SK-N-SH (cell line): ENCODE data around the gene AHCYL2. TPM values are rescaled to one million over a fixed set of nuclear protein-coding genes. Genes with fewer than 3 reads are reported as not detected.

Source experiments
- CTCF ChIA-PET: fragments of 300-600, 350-600 bp; formaldehyde crosslinking; extraction: SDS; loops from one replicate; lab custom pipeline; 2021; lab: Yijun Ruan, JAX
- POLR2A ChIA-PET: fragments of 350-600 bp; sonication (Branson Sonifier 250); formaldehyde crosslinking; extraction: SDS; loops from one replicate; lab custom pipeline; 2020; ENCODE audit warnings: antibody characterized with exemption, inconsistent platforms; lab: Yijun Ruan, JAX
- DNase-seq: peaks from one replicate; pipeline ENCODE4 v3.0.0; 2012
- H2AFZ ChIP-seq: fragments of 200-600 bp; sonication (generic); 2 replicates; pipeline ENCODE4 v1.8.1; 2016; ENCODE audit warnings: antibody characterized with exemption, mild to moderate bottlenecking, low read depth
- H3F3A ChIP-seq: fragments of 200-600 bp; sonication (generic); replicated peaks from 2 replicates; pipeline ENCODE3; 2016; ENCODE audit warnings: antibody characterized with exemption, mild to moderate bottlenecking; ENCODE audit not compliant: insufficient read depth
- H3K27ac ChIP-seq, 2 experiments: fragments of 200-500 bp in 1 of 2; fragments of 200-600 bp in 1 of 2; sonication (Bioruptor generic) in 1 of 2; sonication (generic), shearing (Covaris generic) in 1 of 2; 2 replicates each; pipeline versions ENCODE4 v1.5.1 to v1.6.1; 2014 to 2016; ENCODE audit warnings: low read depth in 2 of 2, inconsistent platforms in 1 of 2, low read length in 1 of 2, mild to moderate bottlenecking in 1 of 2, mixed read lengths in 1 of 2
- H3K27me3 ChIP-seq: fragments of 200-600 bp; sonication (generic), shearing (Covaris generic); 2 replicates; pipeline ENCODE4 v1.6.1; 2016; ENCODE audit warnings: mixed run types; ENCODE audit not compliant: insufficient read depth
- H3K36me3 ChIP-seq, 2 experiments: fragments of 200-500 bp in 1 of 2; fragments of 200-600 bp in 1 of 2; sonication (Bioruptor generic) in 1 of 2; sonication (generic) in 1 of 2; replicated peaks in 1 of 2; 2 replicates each; pipeline versions ENCODE3 to v1.5.1; 2014 to 2016; ENCODE audit warnings: low read length in 1 of 2, mild to moderate bottlenecking in 1 of 2; ENCODE audit not compliant: insufficient read depth in 2 of 2, control insufficient read depth in 1 of 2
- H3K4me1 ChIP-seq, 2 experiments: fragments of 200-500 bp in 1 of 2; fragments of 200-600 bp in 1 of 2; sonication (Bioruptor generic) in 1 of 2; sonication (generic), shearing (Covaris generic) in 1 of 2; 2 replicates each; pipeline versions ENCODE4 v1.5.1 to v1.6.1; 2014 to 2016; ENCODE audit warnings: low read depth in 1 of 2, low read length in 1 of 2, mixed run types in 1 of 2; ENCODE audit not compliant: insufficient read depth in 2 of 2, control insufficient read depth in 1 of 2
- H3K4me2 ChIP-seq: fragments of 200-600 bp; sonication (generic), shearing (Covaris generic); 2 replicates; pipeline ENCODE4 v1.6.1; 2017; ENCODE audit warnings: mixed run types
- H3K4me3 ChIP-seq, 2 experiments: fragments of 200-500 bp in 1 of 2; fragments of 200-600 bp in 1 of 2; sonication (Bioruptor generic) in 1 of 2; sonication (generic), shearing (Covaris generic) in 1 of 2; 2 replicates each; pipeline versions ENCODE4 v1.5.1 to v1.8.1; 2014 to 2016; ENCODE audit warnings: low read depth in 2 of 2, inconsistent platforms in 1 of 2, low read length in 1 of 2, mild to moderate bottlenecking in 1 of 2, mixed read lengths in 1 of 2, moderate library complexity in 1 of 2
- H3K79me2 ChIP-seq: fragments of 200-600 bp; sonication (generic); 2 replicates; pipeline ENCODE4 v1.8.1; 2017; ENCODE audit warnings: mild to moderate bottlenecking; ENCODE audit not compliant: insufficient read depth
- H3K9ac ChIP-seq: fragments of 200-600 bp; sonication (generic); 2 replicates; pipeline ENCODE4 v1.6.1; 2017; ENCODE audit warnings: mixed run types
- H3K9me2 ChIP-seq: fragments of 200-600 bp; sonication (generic); 2 replicates; pipeline ENCODE4 v1.6.1; 2017; ENCODE audit warnings: mixed run types
- H3K9me3 ChIP-seq: fragments of 200-600 bp; sonication (generic); 2 replicates; pipeline ENCODE4 v1.6.1; 2017; ENCODE audit warnings: mixed run types, mild to moderate bottlenecking, moderate library complexity
- H4K20me1 ChIP-seq: fragments of 200-600 bp; sonication (generic); 2 replicates; pipeline ENCODE4 v1.6.1; 2017; ENCODE audit warnings: mild to moderate bottlenecking, mixed run types; ENCODE audit not compliant: insufficient read depth
- EP300 ChIP-seq, 2 experiments: IDR thresholded peaks; 2 replicates each; pipeline versions ENCODE4 v1.4.0 to v1.6.1; 2012; ENCODE audit warnings: borderline replicate concordance in 1 of 2, low read depth in 1 of 2, low read length in 1 of 2
- EZH2phosphoT487 ChIP-seq: fragments of 200-600 bp; sonication (generic); IDR thresholded peaks from 2 replicates; pipeline ENCODE4 v1.6.1; 2017; ENCODE audit warnings: low read depth, mixed run types, mild to moderate bottlenecking, antibody characterized with exemption, moderate library complexity, borderline replicate concordance
- FOSL2 ChIP-seq: IDR thresholded peaks from 2 replicates; pipeline ENCODE4 v1.4.0; 2012; ENCODE audit warnings: low read depth, mild to moderate bottlenecking, moderate library complexity, borderline replicate concordance
- FOXJ3 ChIP-seq: sonication (generic); formaldehyde crosslinking; IDR thresholded peaks from 2 replicates; pipeline ENCODE4 v1.5.1; 2020; ENCODE audit warnings: mild to moderate bottlenecking, missing genetic modification reagents
- FOXM1 ChIP-seq: IDR thresholded peaks from 2 replicates; pipeline ENCODE4 v1.4.0; 2012; ENCODE audit warnings: low read depth, mild to moderate bottlenecking
- GABPA ChIP-seq: IDR thresholded peaks from 2 replicates; pipeline ENCODE4 v1.4.0; 2012; ENCODE audit warnings: low read depth, mild to moderate bottlenecking
- JUND ChIP-seq: IDR thresholded peaks from 2 replicates; pipeline ENCODE4 v1.4.0; 2012
- MEF2A ChIP-seq: IDR thresholded peaks from 2 replicates; pipeline ENCODE4 v1.4.0; 2012; ENCODE audit warnings: low read depth, borderline replicate concordance
- MXI1 ChIP-seq: IDR thresholded peaks from 2 replicates; pipeline ENCODE4 v1.6.1; 2012; ENCODE audit warnings: mild to moderate bottlenecking, low read depth, low read length, improper control_type of control experiment
- NFIC ChIP-seq: IDR thresholded peaks from 2 replicates; pipeline ENCODE4 v1.4.0; 2012; ENCODE audit warnings: borderline replicate concordance
- NRF1 ChIP-seq: IDR thresholded peaks from 2 replicates; pipeline ENCODE4 v1.6.1; 2012; ENCODE audit warnings: low read depth, mild to moderate bottlenecking, low read length
- PBX3 ChIP-seq: IDR thresholded peaks from 2 replicates; pipeline ENCODE4; 2012
- POLR2AphosphoS5 ChIP-seq: IDR thresholded peaks from 2 replicates; pipeline ENCODE4 v1.6.1; 2012; ENCODE audit warnings: low read depth, low read length
- RXRA ChIP-seq: IDR thresholded peaks from 2 replicates; pipeline ENCODE4 v1.4.0; 2012; ENCODE audit warnings: low read depth, mild to moderate bottlenecking, borderline replicate concordance
- TCF12 ChIP-seq: IDR thresholded peaks from 2 replicates; pipeline ENCODE4 v1.4.0; 2012
- TEAD4 ChIP-seq: IDR thresholded peaks from 2 replicates; pipeline ENCODE4 v1.4.0; 2012; ENCODE audit warnings: mild to moderate bottlenecking, borderline replicate concordance; ENCODE audit not compliant: insufficient read depth
- USF2 ChIP-seq: fragments of 150-350 bp; IDR thresholded peaks from 2 replicates; pipeline ENCODE4 v1.6.1; 2017; ENCODE audit warnings: antibody characterized with exemption, low read length, low read depth, borderline replicate concordance
- WGBS: methylation state at CpG from one replicate; pipeline ENCODE4 v1.1.6; 2017; ENCODE audit warnings: low lambda C conversion rate; 5-methylcytosine and 5-hydroxymethylcytosine counted together
- polyA plus RNA-seq, 3 experiments: library from polyadenylated mRNA; depleted of rRNA; stranded (reverse); fragments of >200 nt; gene quantifications; 2 replicates each; pipeline ENCODE4 v1.2.3, GENCODE V29; 2012
- TF ChIP-seq, protein P1 (sequence below): fragments of 150-350 bp; IDR thresholded peaks from 2 replicates; pipeline ENCODE4 v1.6.1; 2016; ENCODE audit warnings: mild to moderate bottlenecking, low read depth, low read length
- TF ChIP-seq, protein P2 (sequence below): IDR thresholded peaks from 2 replicates; pipeline ENCODE4 v1.4.0; 2012; ENCODE audit warnings: low read depth, borderline replicate concordance
- TF ChIP-seq, protein P3 (sequence below): fragments of 200-600 bp; sonication (generic); IDR thresholded peaks from 2 replicates; pipeline ENCODE4 v1.6.1; 2017; ENCODE audit warnings: antibody characterized with exemption, mild to moderate bottlenecking, moderate library complexity

AHCYL2 gene
- polyA plus RNA-seq, 1 of the 3 experiments (the other 2 are of a cell fraction): 20.4 TPM

- CTCF ChIA-PET: interaction anchor here (1.3 to 6.1 kb wide), 7 partner anchors 15 to 282 kb away, joined by 3 to 57 read pairs (median 8); no protein-coding TSS in a partner anchor
- H3K4me2 ChIP-seq: no peak overlapping the region
Measured at GRCh38 chr7:129361771-129362170, 136.9 kb downstream of the AHCYL2 start.

More at GRCh38 chr7:129361771-129362170, 136.9 kb downstream of the AHCYL2 start:
- TF ChIP-seq TCF12: no peak
- TF ChIP-seq USF2: no peak
- TF ChIP-seq FOSL2: no peak
- TF ChIP-seq EP300 (IDR thresholded peaks at IDR 0.05; ENCODE audit: borderline replicate concordance in 1 of 2, low read depth in 1 of 2, low read length in 1 of 2): no peak
- TF ChIP-seq JUND: no peak
- no peak for TF ChIP-seq TEAD4
- TF ChIP-seq, protein P1, sequence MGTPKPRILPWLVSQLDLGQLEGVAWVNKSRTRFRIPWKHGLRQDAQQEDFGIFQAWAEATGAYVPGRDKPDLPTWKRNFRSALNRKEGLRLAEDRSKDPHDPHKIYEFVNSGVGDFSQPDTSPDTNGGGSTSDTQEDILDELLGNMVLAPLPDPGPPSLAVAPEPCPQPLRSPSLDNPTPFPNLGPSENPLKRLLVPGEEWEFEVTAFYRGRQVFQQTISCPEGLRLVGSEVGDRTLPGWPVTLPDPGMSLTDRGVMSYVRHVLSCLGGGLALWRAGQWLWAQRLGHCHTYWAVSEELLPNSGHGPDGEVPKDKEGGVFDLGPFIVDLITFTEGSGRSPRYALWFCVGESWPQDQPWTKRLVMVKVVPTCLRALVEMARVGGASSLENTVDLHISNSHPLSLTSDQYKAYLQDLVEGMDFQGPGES: no peak
- TF ChIP-seq MEF2A: no peak
- no peak for TF ChIP-seq POLR2AphosphoS5
- TF ChIP-seq EZH2phosphoT487: no peak
- no peak for TF ChIP-seq GABPA
- no peak for TF ChIP-seq FOXJ3
- no peak for TF ChIP-seq NFIC
- TF ChIP-seq, protein P2, sequence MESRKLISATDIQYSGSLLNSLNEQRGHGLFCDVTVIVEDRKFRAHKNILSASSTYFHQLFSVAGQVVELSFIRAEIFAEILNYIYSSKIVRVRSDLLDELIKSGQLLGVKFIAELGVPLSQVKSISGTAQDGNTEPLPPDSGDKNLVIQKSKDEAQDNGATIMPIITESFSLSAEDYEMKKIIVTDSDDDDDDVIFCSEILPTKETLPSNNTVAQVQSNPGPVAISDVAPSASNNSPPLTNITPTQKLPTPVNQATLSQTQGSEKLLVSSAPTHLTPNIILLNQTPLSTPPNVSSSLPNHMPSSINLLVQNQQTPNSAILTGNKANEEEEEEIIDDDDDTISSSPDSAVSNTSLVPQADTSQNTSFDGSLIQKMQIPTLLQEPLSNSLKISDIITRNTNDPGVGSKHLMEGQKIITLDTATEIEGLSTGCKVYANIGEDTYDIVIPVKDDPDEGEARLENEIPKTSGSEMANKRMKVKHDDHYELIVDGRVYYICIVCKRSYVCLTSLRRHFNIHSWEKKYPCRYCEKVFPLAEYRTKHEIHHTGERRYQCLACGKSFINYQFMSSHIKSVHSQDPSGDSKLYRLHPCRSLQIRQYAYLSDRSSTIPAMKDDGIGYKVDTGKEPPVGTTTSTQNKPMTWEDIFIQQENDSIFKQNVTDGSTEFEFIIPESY: no peak
- TF ChIP-seq MXI1: no peak
- TF ChIP-seq PBX3: no peak
- no peak for TF ChIP-seq RXRA
- no peak for TF ChIP-seq FOXM1
- TF ChIP-seq, protein P3, sequence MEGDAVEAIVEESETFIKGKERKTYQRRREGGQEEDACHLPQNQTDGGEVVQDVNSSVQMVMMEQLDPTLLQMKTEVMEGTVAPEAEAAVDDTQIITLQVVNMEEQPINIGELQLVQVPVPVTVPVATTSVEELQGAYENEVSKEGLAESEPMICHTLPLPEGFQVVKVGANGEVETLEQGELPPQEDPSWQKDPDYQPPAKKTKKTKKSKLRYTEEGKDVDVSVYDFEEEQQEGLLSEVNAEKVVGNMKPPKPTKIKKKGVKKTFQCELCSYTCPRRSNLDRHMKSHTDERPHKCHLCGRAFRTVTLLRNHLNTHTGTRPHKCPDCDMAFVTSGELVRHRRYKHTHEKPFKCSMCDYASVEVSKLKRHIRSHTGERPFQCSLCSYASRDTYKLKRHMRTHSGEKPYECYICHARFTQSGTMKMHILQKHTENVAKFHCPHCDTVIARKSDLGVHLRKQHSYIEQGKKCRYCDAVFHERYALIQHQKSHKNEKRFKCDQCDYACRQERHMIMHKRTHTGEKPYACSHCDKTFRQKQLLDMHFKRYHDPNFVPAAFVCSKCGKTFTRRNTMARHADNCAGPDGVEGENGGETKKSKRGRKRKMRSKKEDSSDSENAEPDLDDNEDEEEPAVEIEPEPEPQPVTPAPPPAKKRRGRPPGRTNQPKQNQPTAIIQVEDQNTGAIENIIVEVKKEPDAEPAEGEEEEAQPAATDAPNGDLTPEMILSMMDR: no peak
- no peak for TF ChIP-seq NRF1
- Histone ChIP-seq H3K4me3 (no peak overlapping the region), H3K9me2 (no peaks in the 10 kb centered on the region), H2AFZ (no peak overlapping the region), H3K27me3 (no peaks in the 10 kb centered on the region), H3K36me3 (no peaks in the 10 kb centered on the region), H3F3A (no peaks in the 10 kb centered on the region), H3K27ac (no peak overlapping the region), H4K20me1 (no peaks in the 10 kb centered on the region), H3K9ac (no peak overlapping the region), H3K79me2 (no peaks in the 10 kb centered on the region), H3K4me1 (no peaks in the 10 kb centered on the region), H3K9me3 (no peaks in the 10 kb centered on the region)
- WGBS: 97% methylated on average over 1 of the region's 1 CpG
- POLR2A ChIA-PET: no interaction called here
- no peak for DNase-seq
